ENCODE results near the gene LRIG1. TPM values are rescaled to one million over a fixed set of nuclear protein-coding genes. Genes with fewer than 3 reads are reported as not detected.

The LRIG1 gene
- total and polyA plus RNA-seq, 9 of the 15 experiments (the other 6 are each of a cell fraction or from before 2014, with no cell fraction given), result 0.05 to 0.38 (median 0.13) TPM; not detected in 3

DNA sequence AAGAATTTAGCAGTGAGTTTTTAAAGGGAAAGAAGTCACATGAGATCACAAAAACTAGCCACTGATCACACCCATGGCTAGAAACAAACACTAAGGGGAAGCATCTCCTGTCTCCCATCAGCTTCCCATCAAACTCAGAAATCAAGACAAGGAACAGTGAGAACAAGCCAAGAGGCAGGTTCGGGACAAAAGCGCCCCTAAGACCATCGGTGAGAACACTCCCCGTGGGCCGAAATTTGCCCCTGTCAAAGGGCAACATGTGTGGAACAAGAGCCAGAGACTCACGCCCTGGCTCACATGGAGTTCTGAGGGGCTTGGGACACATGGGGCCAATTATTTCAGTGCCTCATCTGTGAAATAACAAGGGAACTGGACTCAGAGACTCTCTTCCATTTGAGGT, 49.1 kb downstream of the LRIG1 start (continued):
- TF ChIP-seq, protein P1, sequence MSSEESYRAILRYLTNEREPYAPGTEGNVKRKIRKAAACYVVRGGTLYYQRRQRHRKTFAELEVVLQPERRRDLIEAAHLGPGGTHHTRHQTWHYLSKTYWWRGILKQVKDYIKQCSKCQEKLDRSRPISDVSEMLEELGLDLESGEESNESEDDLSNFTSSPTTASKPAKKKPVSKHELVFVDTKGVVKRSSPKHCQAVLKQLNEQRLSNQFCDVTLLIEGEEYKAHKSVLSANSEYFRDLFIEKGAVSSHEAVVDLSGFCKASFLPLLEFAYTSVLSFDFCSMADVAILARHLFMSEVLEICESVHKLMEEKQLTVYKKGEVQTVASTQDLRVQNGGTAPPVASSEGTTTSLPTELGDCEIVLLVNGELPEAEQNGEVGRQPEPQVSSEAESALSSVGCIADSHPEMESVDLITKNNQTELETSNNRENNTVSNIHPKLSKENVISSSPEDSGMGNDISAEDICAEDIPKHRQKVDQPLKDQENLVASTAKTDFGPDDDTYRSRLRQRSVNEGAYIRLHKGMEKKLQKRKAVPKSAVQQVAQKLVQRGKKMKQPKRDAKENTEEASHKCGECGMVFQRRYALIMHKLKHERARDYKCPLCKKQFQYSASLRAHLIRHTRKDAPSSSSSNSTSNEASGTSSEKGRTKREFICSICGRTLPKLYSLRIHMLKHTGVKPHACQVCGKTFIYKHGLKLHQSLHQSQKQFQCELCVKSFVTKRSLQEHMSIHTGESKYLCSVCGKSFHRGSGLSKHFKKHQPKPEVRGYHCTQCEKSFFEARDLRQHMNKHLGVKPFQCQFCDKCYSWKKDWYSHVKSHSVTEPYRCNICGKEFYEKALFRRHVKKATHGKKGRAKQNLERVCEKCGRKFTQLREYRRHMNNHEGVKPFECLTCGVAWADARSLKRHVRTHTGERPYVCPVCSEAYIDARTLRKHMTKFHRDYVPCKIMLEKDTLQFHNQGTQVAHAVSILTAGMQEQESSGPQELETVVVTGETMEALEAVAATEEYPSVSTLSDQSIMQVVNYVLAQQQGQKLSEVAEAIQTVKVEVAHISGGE (CRISPR knock-in tag; IDR thresholded peaks at IDR 0.05), result no peak
- no peak for TF ChIP-seq TOE1 (IDR thresholded peaks at IDR 0.05; ENCODE audit: borderline replicate concordance)
- no peak for TF ChIP-seq TOE1 (CRISPR knock-in tag; IDR thresholded peaks at IDR 0.05; ENCODE audit: borderline replicate concordance, low read depth)

DNA sequence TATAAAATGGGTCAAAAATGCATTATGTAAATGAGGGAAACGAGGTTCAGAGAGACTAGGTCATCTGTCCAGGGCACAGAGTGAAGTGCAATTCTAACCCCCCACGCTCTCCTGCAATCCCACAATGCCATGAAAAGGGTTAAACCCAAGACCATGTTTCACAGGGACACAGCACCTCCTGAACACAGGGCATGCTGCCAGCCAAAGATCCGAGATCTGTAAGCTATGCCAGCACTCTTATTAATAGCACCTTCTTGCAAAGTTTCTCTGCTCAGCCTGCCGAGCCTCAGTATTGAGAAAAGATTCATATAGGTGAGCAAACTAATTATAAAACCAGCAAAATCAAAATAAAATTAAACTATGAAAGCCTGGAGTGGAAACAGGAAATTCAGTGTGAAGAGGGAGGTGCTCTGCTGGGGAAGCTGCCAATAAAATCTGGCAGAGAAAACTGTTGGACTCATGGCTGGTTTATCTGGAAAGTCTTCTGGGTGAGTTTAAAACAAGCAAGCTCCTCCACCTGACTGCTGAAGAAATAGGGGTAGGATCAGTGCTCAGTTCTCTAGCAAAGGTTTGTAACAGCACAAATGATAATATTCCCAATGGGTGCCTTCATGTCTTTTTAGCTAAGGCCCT, 50.3 kb downstream of the LRIG1 start:
- H3K36me3 ChIP-seq (ENCODE audit: control insufficient read depth, insufficient read depth, low read length), result no peaks in the 10 kb centered on the region
- H3K9me3 ChIP-seq (replicated peaks; ENCODE audit: control insufficient read depth, insufficient read depth, low read depth, low read length), result no peaks in the 10 kb centered on the region
- ChIA-PET CTCF (ENCODE audit: low intra/inter-chr PET ratio) (no interaction called here), POLR2A (no interaction called here)
- no peak overlapping the region for H3K4me2 ChIP-seq (ENCODE audit: insufficient read depth, low read length)
- intact Hi-C loops (cut with micrococcal nuclease), result no loop called here
- no peak overlapping the region for H3K9ac ChIP-seq (ENCODE audit: insufficient read depth in 1 of 2, low read depth in 2 of 2, low read length in 2 of 2)
- no TSS peak for BruUV-seq (replicated peaks)
- no peak overlapping the region for H3K4me3 ChIP-seq
- no peak overlapping the region for H2AFZ ChIP-seq (ENCODE audit: low read depth, low read length)
- H3K27me3 ChIP-seq (ENCODE audit: control insufficient read depth in 2 of 2, insufficient read depth in 2 of 2, low read length in 2 of 2), result peaks cover 2 to 18% of the 10 kb centered on the region in 2 experiments
- no peaks in the 10 kb centered on the region for H3K4me1 ChIP-seq (replicated peaks in 1 of 2; ENCODE audit: control insufficient read depth in 2 of 2, insufficient read depth in 2 of 2, low read length in 2 of 2)
- WGBS (ENCODE audit: insufficient coverage, low coverage, missing lambda C conversion rate), result 0% methylated on average over 4 of the region's 4 CpGs
- FAIRE-seq, result no peak
- TF ChIP-seq ESRRA (IDR thresholded peaks at IDR 0.05; ENCODE audit: borderline replicate concordance, low read depth) (no peak), KAT7 (CRISPR knock-in tag; IDR thresholded peaks at IDR 0.05; ENCODE audit: borderline replicate concordance) (no peak), ATF1 (CRISPR knock-in tag; IDR thresholded peaks at IDR 0.05) (no peak), ATF1 (tag; IDR thresholded peaks at IDR 0.05) (no peak), CBFA2T3 (IDR thresholded peaks at IDR 0.05) (no peak)
- TF ChIP-seq, protein P2, sequence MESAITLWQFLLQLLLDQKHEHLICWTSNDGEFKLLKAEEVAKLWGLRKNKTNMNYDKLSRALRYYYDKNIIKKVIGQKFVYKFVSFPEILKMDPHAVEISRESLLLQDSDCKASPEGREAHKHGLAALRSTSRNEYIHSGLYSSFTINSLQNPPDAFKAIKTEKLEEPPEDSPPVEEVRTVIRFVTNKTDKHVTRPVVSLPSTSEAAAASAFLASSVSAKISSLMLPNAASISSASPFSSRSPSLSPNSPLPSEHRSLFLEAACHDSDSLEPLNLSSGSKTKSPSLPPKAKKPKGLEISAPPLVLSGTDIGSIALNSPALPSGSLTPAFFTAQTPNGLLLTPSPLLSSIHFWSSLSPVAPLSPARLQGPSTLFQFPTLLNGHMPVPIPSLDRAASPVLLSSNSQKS (CRISPR knock-in tag; IDR thresholded peaks at IDR 0.05), result no peak
- no peak overlapping the region for H3K27ac ChIP-seq (ENCODE audit: extremely low read depth, low read depth, low read length)
- H4K20me1 ChIP-seq (replicated peaks; ENCODE audit: control insufficient read depth, insufficient read depth, low read length), result no peaks in the 10 kb centered on the region
- H3K79me2 ChIP-seq (ENCODE audit: control insufficient read depth, insufficient read depth, low read length), result no peaks in the 10 kb centered on the region
- DNase-seq (ENCODE audit: extremely low read depth in 1 of 4, low spot score in 3 of 4), result no peak
- ATAC-seq, result no peak
- H3K9me1 ChIP-seq (ENCODE audit: control insufficient read depth, insufficient read depth, low read length), result no peaks in the 10 kb centered on the region
- in situ Hi-C loops (cut with MboI), result no loop called here
